Stimulated activated naive CD4-positive, alpha-beta T cell (primary cell): ENCODE data around the gene ASB7.

Experiments used
- DNase-seq, 6 experiments: peaks; one replicate each; lab custom pipeline; 2025; lab: John Stamatoyannopoulos, UW

The ASB7 gene

DNA sequence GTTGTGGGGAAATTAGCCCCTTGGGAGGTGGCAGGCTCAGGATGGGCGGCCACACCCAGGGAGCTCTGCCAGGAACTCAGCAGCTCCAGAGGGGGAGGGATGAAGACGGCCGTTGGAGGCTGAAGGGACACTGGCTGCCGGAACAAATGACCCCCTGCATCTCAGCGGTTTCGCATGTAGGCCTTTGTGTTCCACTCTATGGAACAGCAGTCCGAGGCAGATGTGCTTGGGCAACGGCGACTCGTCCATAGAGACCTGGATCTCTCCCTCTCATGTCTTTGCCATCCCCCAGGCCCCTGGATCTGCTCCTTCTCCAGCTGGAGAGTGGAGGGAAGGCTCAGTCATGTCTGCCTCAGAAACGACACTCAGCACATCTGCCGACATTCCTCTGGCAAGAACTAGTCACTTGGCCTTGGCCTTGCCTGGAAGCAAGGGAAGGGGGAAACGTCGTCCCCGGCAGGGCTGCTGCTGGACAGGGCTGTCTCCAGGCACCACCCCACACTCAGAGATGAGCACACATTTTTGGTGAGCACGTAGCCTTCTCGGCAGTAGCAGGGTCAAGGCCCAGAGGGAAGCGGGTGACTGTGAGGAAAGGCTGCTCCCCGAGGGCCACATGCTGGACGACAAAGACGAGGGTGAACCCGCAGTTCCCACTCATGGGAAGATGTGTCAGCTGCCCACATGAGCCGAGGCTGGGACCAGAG lies 83.8 kb downstream of the ASB7 start:
- no peak for DNase-seq

DNA sequence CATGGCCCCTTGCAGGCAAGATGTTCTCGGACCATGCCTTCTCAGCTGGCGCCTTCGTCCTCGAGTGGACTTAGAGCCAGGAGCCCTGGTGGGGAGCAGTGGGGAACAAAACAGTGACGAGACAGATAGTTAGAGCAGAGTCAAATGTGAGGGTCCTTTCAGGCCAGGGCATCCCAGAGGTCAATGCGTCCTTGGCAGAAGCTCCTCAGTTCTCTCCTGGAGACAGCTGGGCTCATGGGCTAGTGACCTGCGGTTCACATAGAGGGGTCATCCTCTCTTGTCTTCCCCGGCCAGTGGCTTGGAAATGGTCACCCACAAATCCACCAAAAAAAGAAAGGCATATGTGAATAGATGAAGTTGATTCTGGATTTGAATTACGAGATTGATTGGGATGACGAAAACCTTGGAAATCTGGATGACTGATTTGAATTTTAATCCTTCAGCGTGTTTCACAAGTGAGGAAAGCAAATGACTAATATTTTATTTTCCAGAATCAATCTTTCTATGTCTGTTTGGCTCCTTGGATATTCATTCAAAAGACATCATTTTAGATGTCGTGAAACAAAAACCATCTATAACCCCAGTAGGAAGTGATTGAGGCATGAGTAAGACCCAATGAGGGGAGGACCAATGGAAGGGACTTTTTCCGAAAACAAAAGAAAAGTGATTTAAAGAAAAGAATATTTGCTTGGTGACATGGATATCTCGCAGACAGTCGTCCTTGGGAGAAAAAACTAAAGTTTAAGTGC lies 84.5 kb downstream of the ASB7 start:
- no peak for DNase-seq

DNA sequence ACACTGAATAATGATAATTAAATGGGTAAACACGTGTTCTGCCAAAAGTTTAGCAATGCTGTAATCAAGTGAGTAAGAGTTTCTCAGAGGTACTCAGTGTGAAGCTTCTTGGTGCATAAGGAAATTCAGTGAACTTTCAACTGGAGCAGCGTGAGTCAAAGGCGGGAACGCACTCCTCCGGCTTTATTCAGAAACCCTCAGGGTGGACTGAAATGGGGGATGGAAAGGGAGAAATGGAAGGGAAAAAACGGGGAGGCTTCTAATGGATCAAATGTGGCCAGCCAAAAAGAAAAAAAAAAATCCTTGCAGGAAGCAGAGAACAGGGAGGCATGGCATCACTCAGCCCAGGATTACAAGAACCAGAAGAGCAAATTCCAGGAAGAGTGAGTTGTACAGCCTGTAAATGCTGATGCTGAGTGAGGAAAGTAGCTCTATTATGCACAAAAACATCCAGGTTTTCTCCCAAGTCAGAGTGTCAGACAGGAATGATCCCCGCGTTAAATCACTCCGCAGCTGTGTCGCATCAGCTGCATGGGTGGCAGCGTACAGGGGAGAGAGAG lies 85.3 kb downstream of the ASB7 start:
- no peak for DNase-seq

DNA sequence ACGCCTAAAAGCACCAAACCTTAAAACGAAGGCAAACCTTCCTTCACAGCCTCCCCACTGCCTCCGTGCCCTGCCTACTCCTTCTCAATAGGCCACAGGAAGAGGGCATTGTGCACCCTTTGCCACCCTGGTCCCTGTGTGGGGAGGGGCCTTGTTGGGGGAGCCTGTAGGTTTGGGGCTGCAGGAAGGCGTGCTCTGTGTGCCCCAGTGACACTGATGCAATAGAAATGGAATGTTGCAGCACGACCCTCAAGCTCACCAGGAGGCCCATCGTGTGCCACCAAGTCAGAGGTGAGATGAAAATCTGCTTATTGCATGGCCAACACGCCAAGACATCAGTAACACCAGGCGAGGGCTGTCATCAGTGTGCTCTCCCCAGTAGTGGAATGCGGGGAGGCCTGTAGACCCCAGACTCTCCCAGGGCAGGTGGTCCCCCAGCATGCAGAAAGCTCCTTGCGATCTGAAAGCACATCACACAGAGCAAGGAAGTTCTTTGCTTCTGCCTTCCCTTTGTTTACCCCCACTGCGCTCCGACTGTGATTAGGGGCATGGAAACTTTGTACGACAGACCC lies 86.2 kb downstream of the ASB7 start:
- DNase-seq = no peak

DNA sequence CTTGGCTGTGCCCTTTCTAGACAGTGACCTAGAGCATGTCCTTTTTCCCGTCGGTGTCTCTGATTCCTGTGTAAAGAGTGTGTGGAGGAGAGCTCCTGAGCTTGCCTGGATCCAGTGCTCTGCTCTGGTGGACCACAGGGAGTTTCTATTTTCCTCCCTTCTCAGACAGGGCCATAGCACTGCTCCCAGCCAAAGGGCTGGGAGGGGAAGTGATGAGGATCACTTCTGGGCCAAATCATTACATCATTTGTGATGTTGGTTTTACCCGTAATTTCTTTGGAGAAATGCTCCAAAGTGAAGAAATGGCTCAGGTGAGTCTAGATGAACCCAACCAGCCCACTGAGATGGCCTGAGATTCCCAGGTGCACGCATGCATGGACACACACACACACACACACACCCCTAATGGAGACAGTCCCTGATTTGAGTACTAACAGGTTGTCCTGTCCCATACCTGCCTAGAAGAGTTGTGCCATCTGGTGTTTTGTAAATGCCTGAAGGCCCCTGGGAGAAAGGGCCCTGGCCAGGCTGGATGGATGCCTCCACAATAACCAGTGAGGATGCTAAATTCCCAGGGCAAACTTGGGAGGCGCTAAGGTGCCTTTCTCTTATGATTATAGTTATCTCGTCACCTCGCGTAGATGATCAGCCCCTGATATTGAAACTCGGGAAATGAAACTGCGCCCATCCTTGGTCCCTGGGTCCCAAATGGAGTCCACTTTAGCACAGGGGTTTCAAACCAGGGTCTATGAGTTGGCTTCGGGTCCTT lies 86.9 kb downstream of the ASB7 start:
- no peak for DNase-seq

DNA sequence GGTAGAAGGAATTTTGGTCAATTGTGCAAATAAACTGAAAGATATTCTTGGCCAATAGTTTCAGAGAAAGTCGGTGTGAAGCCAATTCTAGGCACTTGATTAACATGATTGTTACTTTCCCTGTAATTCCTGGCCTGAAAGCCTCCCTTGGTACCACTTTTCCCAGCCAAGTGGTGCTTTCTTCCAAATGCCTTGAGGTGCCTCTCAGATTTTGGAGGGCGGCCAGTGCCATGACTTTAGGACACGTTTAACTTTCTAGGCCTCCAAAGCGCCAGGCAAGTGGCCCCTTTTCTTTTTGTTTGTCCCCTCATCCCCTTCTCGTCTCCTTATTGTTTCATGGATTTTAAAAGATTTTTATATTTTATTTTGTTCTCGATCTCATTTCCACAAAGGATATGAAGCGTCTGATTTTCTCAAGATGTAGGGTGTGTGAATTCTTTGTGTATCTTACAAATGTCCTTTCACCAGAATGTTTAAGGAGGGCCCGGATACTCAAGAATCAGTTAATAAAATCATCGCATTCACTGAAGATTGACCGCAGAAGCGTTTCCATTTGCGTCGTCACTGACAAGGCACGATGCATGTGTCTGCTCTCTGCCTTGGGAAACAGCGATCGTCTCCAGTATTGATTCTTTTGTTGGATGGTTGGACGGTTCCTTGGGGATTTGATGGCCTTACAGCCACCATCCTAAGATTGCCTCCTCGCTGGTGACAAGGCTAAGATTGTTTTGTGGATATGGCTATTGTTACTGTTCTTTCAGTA lies 87.8 kb downstream of the ASB7 start:
- no peak for DNase-seq

DNA sequence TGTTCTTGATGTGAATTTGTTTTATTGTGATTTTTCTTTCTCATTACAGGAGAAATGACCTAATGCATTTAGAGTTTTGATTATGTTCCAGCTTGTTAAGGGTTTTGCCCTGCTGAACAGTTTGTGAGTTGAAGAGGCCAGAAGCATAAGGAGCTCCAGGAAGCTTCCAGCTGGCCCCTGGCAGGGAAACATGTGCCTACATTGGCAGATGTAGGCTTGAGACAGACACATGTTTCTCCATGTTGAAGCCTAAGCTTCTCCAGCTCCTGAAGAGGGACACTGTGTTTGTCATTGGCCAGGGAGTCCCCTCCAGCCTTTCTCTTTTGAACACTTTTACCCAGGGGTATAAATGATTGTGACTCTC lies 88.4 kb downstream of the ASB7 start:
- DNase-seq = no peak

DNA sequence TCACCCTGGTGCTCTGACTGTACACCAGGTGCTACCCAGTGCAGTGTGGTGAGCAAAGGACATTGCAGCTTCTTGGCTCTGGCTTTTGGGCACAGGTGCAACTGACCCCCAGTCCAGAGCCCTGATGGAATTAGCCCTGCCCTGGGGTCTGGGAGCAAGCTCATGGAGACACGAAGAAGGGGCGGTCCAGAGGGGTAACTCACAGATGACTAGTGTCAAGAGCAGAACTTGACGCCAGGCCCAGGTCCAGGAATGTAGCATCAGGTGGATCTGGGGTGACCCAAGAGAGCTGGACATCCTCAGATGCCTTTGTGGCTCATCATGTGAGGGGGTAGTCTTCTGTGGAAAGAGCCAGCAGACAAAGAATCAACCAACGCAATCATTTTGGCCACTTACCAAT lies 88.9 kb downstream of the ASB7 start:
- no peak for DNase-seq

DNA sequence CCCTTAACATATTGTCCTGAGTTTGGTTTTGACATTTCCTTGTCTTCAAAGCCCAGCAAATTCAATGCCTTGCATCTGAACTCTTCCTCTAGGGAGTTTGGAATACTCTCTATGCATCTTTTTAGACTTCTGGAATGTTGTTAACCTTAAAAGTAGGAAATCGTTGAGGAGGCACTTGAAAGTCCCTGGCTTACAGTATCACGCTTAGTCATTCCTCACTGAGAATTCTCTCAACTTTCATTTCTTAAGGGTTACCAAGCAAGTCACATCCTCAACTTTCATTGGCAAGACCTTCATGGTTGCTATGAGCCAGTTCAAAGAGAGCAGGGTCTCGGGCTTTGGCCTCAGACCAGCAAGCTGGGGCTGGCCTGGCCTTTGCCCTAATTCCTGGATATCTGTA lies 89.9 kb downstream of the ASB7 start:
- DNase-seq = no peak

DNA sequence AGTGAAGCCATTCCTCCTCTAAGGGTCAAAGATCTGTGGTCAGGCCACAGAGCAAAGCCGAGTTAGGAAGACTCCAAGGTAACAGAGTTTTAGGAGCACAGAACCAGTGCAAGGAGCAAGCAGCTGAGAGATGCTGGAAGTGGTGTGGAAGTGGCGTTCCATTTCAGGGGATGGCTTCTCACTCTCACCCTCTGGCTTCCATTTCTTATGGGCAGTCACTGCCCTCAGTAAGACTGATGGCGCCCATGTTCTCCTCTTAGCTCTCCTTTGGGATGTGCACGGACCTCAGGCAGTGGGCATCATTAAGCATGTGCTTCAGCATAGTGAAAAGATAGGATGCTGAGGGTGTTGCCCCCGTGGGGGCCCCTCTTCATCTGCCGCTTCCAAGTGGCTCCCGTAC lies 90.3 kb downstream of the ASB7 start:
- DNase-seq = no peak

DNA sequence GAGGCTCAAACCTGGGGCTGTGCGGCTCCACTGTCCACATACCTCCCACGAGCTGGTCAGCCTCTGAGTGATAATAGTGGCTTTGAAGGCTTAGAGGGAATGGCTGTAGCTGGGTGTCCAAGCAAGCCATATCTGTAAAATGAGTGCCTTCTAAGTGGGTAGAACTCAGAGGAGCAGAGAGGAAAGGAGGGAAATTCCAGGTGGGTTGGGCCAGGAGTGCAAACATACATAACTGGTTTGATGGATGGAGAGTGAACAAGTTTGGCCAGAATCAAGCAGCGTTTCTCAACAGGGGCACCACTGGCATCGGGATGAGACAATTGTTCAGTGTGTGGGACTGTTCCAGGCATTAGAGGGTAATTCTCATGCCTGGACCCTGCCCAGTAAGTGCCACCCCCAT lies 91.1 kb downstream of the ASB7 start:
- no peak for DNase-seq

DNA sequence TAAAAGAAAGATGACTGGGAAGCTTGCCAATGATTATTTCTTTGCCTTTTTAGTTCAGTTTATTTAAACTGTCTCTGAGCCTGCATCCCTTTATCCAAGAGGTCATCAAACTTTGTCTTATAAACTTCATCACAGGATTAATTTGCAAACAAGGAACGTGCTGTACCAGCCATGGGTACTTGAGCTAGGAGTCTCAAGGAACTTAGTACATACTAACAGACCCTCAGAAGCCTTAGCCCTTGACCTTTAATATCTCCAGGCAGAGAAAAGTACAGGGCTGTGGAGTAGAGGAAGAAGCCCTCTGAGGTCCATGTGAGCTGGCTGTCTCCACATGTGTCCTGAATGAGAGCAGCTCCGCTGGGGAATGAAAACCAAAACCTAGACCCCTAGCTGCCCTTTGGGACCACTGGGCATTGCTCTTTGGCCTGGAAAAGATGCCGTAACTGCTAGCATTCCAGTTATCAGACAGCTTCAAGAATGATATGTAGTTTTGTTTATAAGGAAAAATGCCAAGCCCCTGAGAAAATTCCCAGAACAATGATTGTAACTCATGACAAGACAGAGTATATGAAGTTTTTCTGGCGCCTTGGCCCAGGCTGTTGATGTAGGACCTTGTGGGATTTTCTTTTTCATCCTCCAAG lies 92.1 kb downstream of the ASB7 start:
- DNase-seq = no peak

DNA sequence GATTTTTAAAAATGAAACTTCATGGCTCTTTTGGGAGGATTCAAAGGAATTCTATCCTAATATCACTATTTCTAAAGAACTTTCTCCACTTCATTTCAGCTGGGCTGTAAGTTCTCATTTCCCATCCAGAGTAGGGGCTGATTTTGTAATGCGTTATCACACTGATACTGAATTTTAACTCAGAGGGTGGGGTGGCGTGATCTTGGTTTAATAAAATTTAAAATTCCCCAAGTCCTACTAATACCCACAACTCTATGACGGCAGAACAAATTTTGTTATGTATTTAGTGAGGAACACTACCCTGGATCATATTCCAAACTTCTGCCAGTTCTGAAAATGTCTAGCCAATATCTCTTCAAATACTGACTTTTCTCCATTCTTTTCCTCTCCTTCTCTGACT lies 92.7 kb downstream of the ASB7 start:
- no peak for DNase-seq

DNA sequence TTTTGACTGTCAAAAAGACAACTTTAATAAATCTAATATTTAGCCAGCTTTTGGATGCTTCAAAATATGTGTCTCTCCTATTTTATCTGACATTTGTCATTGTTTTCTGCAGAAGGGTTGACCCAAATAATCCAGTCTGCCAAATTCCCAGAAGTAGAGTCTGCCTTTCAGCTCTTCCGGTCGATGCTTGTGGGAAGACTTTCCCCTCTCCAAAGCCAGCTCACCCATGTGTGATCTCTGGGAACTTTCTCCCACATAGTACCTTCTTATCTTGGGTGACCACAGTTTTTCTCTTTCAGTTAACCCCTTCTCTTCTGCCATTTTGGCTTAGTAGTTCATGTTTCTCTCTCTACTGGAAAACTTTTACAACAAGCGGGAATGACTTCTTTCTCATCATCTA lies 94.1 kb downstream of the ASB7 start:
- DNase-seq = no peak
